H54 (cell line): Measurements from ENCODE around the gene TLR10.

Experiments
- DNase-seq: peaks from one replicate; pipeline ENCODE4 v3.0.0; 2011; ENCODE audit warnings: low spot score, mixed read lengths; ENCODE audit not compliant: insufficient read length
- FAIRE-seq: peaks from 3 replicates; lab custom pipeline; 2011; peaks lifted over from hg19 to GRCh38; lab: Jason Lieb, UNC
- POLR2A ChIP-seq: IDR thresholded peaks from 2 replicates; pipeline ENCODE4 v1.6.1; 2011; ENCODE audit warnings: low read depth, mild to moderate bottlenecking, low read length

Gene TLR10

GRCh38 chr4:38765382-38765781 is 17.4 kb downstream of the TLR10 start:
- FAIRE-seq (no peak), DNase-seq (no peak)
- TF ChIP-seq POLR2A, result no peak

DNA sequence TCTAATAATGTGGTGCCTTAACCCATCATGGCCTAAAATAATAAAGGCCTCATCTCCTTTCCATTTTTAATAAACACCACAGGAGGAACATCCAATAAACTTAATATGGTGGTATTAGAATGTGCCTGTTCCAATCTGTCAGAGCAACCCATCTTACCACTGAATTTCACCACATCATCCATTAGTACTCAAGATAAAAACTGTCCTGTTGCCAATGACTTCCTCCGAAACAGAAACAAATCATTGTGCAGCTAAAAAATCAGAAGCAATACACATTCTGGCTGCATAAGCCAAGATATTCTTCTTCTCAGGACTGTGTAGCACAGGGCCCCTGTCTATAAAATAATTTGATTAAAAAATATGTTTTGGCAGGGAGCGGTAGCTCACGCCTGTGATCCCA is 18.5 kb downstream of the TLR10 start:
- FAIRE-seq, result no peak
- no peak for TF ChIP-seq POLR2A
- no peak for DNase-seq

DNA sequence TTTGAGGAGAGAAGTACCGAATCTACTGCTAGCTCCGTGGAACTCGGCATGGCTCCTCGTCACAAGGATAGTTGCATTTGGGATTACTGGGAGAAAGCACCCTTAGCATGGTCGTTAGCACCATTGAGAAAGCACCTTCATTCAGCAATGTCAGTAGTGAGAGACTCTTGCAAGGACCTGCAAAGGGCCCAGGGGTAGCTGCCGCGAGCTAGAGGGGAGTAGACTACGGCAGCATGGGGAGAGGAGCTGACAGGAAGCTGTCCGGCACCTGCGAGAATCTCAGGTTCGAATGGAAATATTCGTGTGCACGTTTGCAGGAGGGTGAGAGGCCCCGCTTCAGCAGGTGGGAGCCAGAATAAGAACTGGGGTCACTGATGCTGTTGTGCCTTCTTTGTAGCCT is 20.2 kb downstream of the TLR10 start:
- DNase-seq (no peak), FAIRE-seq (no peak)
- no peak for TF ChIP-seq POLR2A

DNA sequence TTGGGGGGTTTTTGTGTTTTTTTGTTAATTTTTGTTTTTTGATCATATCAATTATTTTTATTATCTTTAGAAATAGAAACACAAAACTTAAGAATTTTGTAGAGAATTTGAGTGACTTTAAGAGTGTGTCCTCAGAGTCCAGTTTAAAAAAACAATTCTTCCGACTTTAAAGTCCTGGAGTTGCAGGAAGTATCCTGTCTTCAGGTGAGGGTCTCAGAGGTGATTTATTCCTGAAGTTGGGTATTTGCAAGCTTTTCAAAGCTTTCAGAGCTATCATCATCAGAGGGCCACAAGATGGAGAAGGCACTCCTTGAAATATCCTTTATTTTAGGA is 23.0 kb downstream of the TLR10 start:
- FAIRE-seq (no peak), DNase-seq (no peak)
- no peak for TF ChIP-seq POLR2A

GRCh38 chr4:38759113-38759789 is 23.5 kb downstream of the TLR10 start:
- FAIRE-seq (no peak), DNase-seq (no peak)
- TF ChIP-seq POLR2A, result no peak

GRCh38 chr4:38757945-38758600 is 24.7 kb downstream of the TLR10 start:
- DNase-seq, result no peak
- no peak for FAIRE-seq
- TF ChIP-seq POLR2A, result no peak

GRCh38 chr4:38752941-38753806 is 29.6 kb downstream of the TLR10 start:
- FAIRE-seq (no peak), DNase-seq (peak; percentile 55)
- no peak for TF ChIP-seq POLR2A

GRCh38 chr4:38752372-38752940 is 30.3 kb downstream of the TLR10 start:
- DNase-seq (no peak), FAIRE-seq (no peak)
- TF ChIP-seq POLR2A, result no peak

DNA sequence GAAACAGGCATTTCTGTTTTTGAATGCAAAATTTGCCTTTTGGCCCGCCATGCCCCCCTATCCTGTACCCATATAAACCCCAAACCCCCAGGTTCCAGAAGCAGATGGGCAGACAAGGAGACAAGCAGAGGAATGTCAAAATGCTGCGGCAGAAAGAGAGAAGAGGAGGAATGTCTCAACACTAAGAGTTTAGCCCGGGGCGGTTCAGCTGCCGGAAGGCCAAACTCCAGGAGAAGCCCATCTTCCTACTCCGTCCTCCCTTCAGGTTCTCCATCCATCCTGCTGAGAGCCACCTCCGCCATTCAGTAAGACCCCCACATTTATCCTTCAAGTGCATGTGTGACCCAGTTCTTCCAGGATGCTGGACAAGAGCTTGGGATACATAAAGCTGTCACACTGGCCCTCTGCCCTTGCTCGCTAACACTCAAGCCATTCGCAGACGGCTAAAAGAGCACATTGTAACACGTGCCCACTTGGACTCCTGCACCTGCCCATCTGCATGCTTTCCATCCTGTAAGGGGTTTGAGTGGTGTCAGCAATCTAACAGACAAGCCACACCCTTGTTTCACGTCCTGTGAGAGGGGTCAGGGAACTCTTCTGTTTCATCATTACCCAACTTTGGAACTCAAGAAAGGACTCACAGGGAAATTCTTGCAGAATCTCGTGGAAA is 31.3 kb downstream of the TLR10 start:
- FAIRE-seq (no peak), DNase-seq (no peak)
- no peak for TF ChIP-seq POLR2A

DNA sequence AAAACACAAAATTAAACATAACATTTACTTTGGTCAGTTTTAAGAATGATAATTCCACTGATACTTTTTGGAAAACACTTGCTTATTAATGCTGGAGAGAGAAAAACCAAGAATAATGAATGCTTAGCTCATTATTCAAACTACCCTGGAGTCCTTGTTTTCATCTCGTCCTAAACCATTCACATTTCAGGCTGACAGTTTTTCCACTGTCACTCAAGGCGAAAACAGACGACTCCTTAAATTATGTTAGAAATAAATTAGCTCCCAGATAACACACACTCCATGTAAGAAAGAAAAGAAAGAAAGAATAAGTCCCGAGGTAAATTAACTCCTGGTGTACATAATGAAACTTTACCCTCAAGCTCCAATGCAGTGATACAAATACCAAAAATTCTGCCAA is 33.5 kb downstream of the TLR10 start:
- TF ChIP-seq POLR2A, result no peak
- DNase-seq (no peak), FAIRE-seq (no peak)

GRCh38 chr4:38747629-38748028 is 35.2 kb downstream of the TLR10 start:
- FAIRE-seq, result no peak
- no peak for TF ChIP-seq POLR2A

DNA sequence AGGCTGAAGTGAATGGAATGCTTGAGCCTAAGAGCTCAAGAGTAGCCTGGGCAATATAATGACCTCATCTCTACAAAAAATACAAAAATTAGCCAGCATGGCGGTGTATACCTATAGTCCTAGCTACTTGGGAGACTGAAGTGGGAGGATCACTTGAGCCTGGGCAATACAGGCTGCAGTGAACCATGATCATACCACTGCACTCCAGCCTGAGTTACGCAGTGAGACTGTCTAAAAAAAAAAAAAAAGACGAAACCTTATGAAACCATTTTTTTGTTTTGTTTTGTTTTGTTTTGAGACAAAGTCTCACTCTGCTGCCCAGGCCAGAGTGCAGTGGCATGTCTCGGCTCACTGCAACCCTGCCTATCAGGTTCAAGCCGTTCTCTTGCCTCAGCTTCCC is 36.9 kb downstream of the TLR10 start:
- no peak for TF ChIP-seq POLR2A
- DNase-seq, result no peak
- no peak for FAIRE-seq

More at GRCh38 chr4:38747629-38748028, 35.2 kb downstream of the TLR10 start:
- no peak for DNase-seq

- FAIRE-seq (no peak), DNase-seq (no peak)
- no peak for TF ChIP-seq POLR2A
These were observed 38.9 kb downstream of the TLR10 start for GRCh38 chr4:38743866-38744265.

DNA sequence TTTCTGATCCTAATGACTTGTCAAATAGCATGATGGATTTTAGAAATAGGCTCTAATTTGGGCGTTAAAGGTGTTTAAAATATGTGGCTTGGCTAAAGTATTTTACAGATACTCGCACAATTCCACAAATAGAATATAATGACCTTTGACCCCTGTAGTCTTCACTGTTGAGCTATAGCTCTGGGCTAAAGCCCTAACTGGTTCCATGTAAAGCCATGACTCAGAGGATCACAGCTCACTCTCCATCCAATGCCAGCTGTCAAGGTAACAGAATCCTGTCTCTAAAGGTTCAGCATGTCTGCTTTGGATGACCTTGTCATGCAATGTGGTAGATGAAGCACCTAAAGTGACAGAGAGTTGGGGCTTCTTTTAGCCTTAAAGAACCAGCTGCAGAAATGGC is 42.5 kb downstream of the TLR10 start:
- TF ChIP-seq POLR2A, result no peak
- no peak for DNase-seq
- no peak for FAIRE-seq
